Muscle layer of duodenum (tissue), 2 donors: Measurements from ENCODE around the gene CDH23.

Source experiments
- H3K27ac ChIP-seq: one replicate; pipeline ENCODE4 v1.7.0; 2013; ENCODE audit warnings: mild to moderate bottlenecking, low read length
- H3K27me3 ChIP-seq: one replicate; pipeline ENCODE4 v1.7.0; 2013; ENCODE audit warnings: low read depth, mild to moderate bottlenecking, control low read depth, low read length
- H3K36me3 ChIP-seq, 2 donors: one replicate each; pipeline ENCODE4 v1.7.0; 2013; ENCODE audit warnings: low read length in 2 of 2, control low read depth in 1 of 2, mild to moderate bottlenecking in 1 of 2; ENCODE audit not compliant: insufficient read depth in 2 of 2, control insufficient read depth in 1 of 2
- H3K4me1 ChIP-seq, 2 donors: one replicate each; pipeline ENCODE4 v1.7.0; 2013; ENCODE audit warnings: low read length in 2 of 2, mild to moderate bottlenecking in 2 of 2, control low read depth in 1 of 2, moderate library complexity in 1 of 2; ENCODE audit not compliant: insufficient read depth in 2 of 2, control insufficient read depth in 1 of 2
- H3K4me3 ChIP-seq, 2 donors: one replicate each; pipeline ENCODE4 v1.7.0; 2013; ENCODE audit warnings: low read length in 2 of 2, low read depth in 1 of 2, mild to moderate bottlenecking in 1 of 2
- H3K9me3 ChIP-seq, 2 donors: one replicate each; pipeline ENCODE4 v1.7.0; 2013; ENCODE audit warnings: low read length in 2 of 2, control low read depth in 1 of 2, mild to moderate bottlenecking in 1 of 2; ENCODE audit not compliant: control insufficient read depth in 1 of 2
- donor health status: healthy.

The CDH23 gene

GRCh38 chr10:71600849-71601248, 204.1 kb downstream of the CDH23 start:
- no peaks in the 10 kb centered on the region for H3K27me3 ChIP-seq
- no peak overlapping the region for H3K27ac ChIP-seq

GRCh38 chr10:71601273-71601672, 204.6 kb downstream of the CDH23 start:
- peaks cover 4 to 11% of the 10 kb centered on the region in 2 donors for H3K4me1 ChIP-seq
- H3K27me3 ChIP-seq = no peaks in the 10 kb centered on the region
- H3K4me3 ChIP-seq = no peak overlapping the region
- H3K9me3 ChIP-seq = no peaks in the 10 kb centered on the region
- H3K27ac ChIP-seq = no peak overlapping the region
- H3K36me3 ChIP-seq = no peaks in the 10 kb centered on the region

More at GRCh38 chr10:71600849-71601248, 204.1 kb downstream of the CDH23 start:
- H3K4me3 ChIP-seq = no peak overlapping the region
- peaks cover 4 to 11% of the 10 kb centered on the region in 2 donors for H3K4me1 ChIP-seq
- no peaks in the 10 kb centered on the region for H3K36me3 ChIP-seq
- no peaks in the 10 kb centered on the region for H3K9me3 ChIP-seq

GRCh38 chr10:71603150-71603549, 206.4 kb downstream of the CDH23 start:
- Histone ChIP-seq H3K4me1 (peaks cover 0 to 8% of the 10 kb centered on the region in 2 donors), H3K36me3 (no peaks in the 10 kb centered on the region), H3K4me3 (no peak overlapping the region), H3K9me3 (no peaks in the 10 kb centered on the region), H3K27me3 (no peaks in the 10 kb centered on the region), H3K27ac (no peak overlapping the region)

GRCh38 chr10:71603754-71604153, 207.0 kb downstream of the CDH23 start:
- Histone ChIP-seq H3K36me3 (no peaks in the 10 kb centered on the region), H3K9me3 (no peaks in the 10 kb centered on the region), H3K27ac (no peak overlapping the region), H3K27me3 (no peaks in the 10 kb centered on the region), H3K4me1 (peaks cover 0 to 2% of the 10 kb centered on the region in 2 donors), H3K4me3 (no peak overlapping the region)

- H3K9me3 ChIP-seq = no peaks in the 10 kb centered on the region
- H3K27me3 ChIP-seq = no peaks in the 10 kb centered on the region
- H3K36me3 ChIP-seq = no peaks in the 10 kb centered on the region
- H3K4me1 ChIP-seq = peaks cover 0 to 3% of the 10 kb centered on the region in 2 donors
- no peak overlapping the region for H3K4me3 ChIP-seq
- H3K27ac ChIP-seq = no peak overlapping the region
These were observed 207.8 kb downstream of the CDH23 start for GRCh38 chr10:71604324-71605018.

GRCh38 chr10:71605263-71605962, 208.7 kb downstream of the CDH23 start:
- H3K4me1 ChIP-seq = peaks cover 0 to 3% of the 10 kb centered on the region in 2 donors
- no peak overlapping the region for H3K4me3 ChIP-seq
- no peaks in the 10 kb centered on the region for H3K9me3 ChIP-seq
- H3K27ac ChIP-seq = no peak overlapping the region
- H3K27me3 ChIP-seq = no peaks in the 10 kb centered on the region
- H3K36me3 ChIP-seq = no peaks in the 10 kb centered on the region

- Histone ChIP-seq H3K9me3 (no peaks in the 10 kb centered on the region), H3K36me3 (no peaks in the 10 kb centered on the region), H3K27me3 (no peaks in the 10 kb centered on the region), H3K4me3 (no peak overlapping the region), H3K4me1 (peaks cover 0 to 3% of the 10 kb centered on the region in 2 donors), H3K27ac (no peak overlapping the region)
These were observed 209.7 kb downstream of the CDH23 start for GRCh38 chr10:71606257-71607081.

- H3K4me1 ChIP-seq = peaks cover 0 to 3% of the 10 kb centered on the region in 2 donors
- H3K36me3 ChIP-seq = no peaks in the 10 kb centered on the region
- H3K27ac ChIP-seq = no peak overlapping the region
- no peaks in the 10 kb centered on the region for H3K9me3 ChIP-seq
- H3K27me3 ChIP-seq = no peaks in the 10 kb centered on the region
- H3K4me3 ChIP-seq = no peak overlapping the region
These were observed 210.3 kb downstream of the CDH23 start for GRCh38 chr10:71607082-71607443.

GRCh38 chr10:71608819-71609768, 212.4 kb downstream of the CDH23 start:
- peaks cover 3 to 12% of the 10 kb centered on the region in 2 donors for H3K4me1 ChIP-seq
- H3K27ac ChIP-seq = no peak overlapping the region
- no peaks in the 10 kb centered on the region for H3K9me3 ChIP-seq
- no peak overlapping the region for H3K4me3 ChIP-seq
- no peaks in the 10 kb centered on the region for H3K36me3 ChIP-seq
- H3K27me3 ChIP-seq = no peaks in the 10 kb centered on the region

- H3K4me3 ChIP-seq = no peak overlapping the region
- no peak overlapping the region for H3K27ac ChIP-seq
These were observed 213.9 kb downstream of the CDH23 start for GRCh38 chr10:71610651-71611050.

More at GRCh38 chr10:71610651-71611050, 213.9 kb downstream of the CDH23 start:
- Histone ChIP-seq H3K4me1 (peaks cover 3 to 13% of the 10 kb centered on the region in 2 donors), H3K9me3 (no peaks in the 10 kb centered on the region), H3K36me3 (no peaks in the 10 kb centered on the region), H3K27me3 (no peaks in the 10 kb centered on the region)
